Gastrocnemius medialis (tissue), 4 donors: Measurements from ENCODE around the gene MOV10.

Experiments
- CTCF ChIP-seq, 5 experiments: fragments of 450-650 bp in 3 of 5; fragments of 200-600 bp in 2 of 5; sonication (generic) in 2 of 5; IDR thresholded peaks in 4 of 5; conservative IDR thresholded peaks in 1 of 5; 1 replicate in 4 of 5; 2 replicates in 1 of 5; pipeline ENCODE4 v1.5.1; 2016 to 2019; ENCODE audit warnings: antibody characterized with exemption in 5 of 5, mild to moderate bottlenecking in 3 of 5, moderate library complexity in 3 of 5
- POLR2A ChIP-seq, 2 donors: fragments of 450-650 bp; IDR thresholded peaks; one replicate each; pipeline ENCODE4 v1.6.1; 2017; ENCODE audit warnings: antibody characterized with exemption in 2 of 2, mild to moderate bottlenecking in 2 of 2, moderate library complexity in 2 of 2

- TF ChIP-seq CTCF (IDR thresholded peaks at IDR 0.05 in 4 of 5, conservative IDR thresholded peaks at IDR 0.05 in 1 of 5) (no peak), POLR2A (IDR thresholded peaks at IDR 0.05) (no peak)
These were observed 20.8 kb downstream of the MOV10 start for GRCh38 chr1:112695276-112695675.
